Testis (tissue), 3 donors: ENCODE data around the gene AOAH. TPM values are rescaled to one million over a fixed set of nuclear protein-coding genes. Genes with fewer than 3 reads are reported as not detected.

Experiments
- DNase-seq: peaks from one replicate; pipeline ENCODE4 v3.0.0-alpha.2; 2019
- H3K27ac ChIP-seq, 2 donors: fragments of 200-600 bp; sonication (generic); one replicate each; pipeline ENCODE4 v1.5.1; 2019
- H3K27me3 ChIP-seq: fragments of 200-600 bp; sonication (generic); one replicate; pipeline ENCODE4 v1.5.1; 2019
- H3K36me3 ChIP-seq: fragments of 200-600 bp; sonication (generic); one replicate; pipeline ENCODE4 v1.5.1; 2017; ENCODE audit warnings: low read depth; ENCODE audit errors: missing control alignments
- H3K4me1 ChIP-seq: fragments of 200-600 bp; sonication (generic); one replicate; pipeline ENCODE4 v1.5.1; 2019
- H3K4me3 ChIP-seq, 2 donors: fragments of 200-600 bp; sonication (generic); one replicate each; pipeline ENCODE4 v1.5.1; 2017 to 2019
- H3K9me3 ChIP-seq: fragments of 200-600 bp; sonication (generic); one replicate; pipeline ENCODE4 v1.5.1; 2017
- CTCF ChIP-seq, 3 experiments: fragments of 450-650 bp in 2 of 3; fragments of 200-600 bp in 1 of 3; sonication (generic) in 1 of 3; IDR thresholded peaks; one replicate each; pipeline ENCODE4 v1.5.1; 2016 to 2019; ENCODE audit warnings: antibody characterized with exemption in 3 of 3, mild to moderate bottlenecking in 2 of 3, moderate library complexity in 1 of 3
- POLR2A ChIP-seq: fragments of 450-650 bp; IDR thresholded peaks from one replicate; pipeline ENCODE4 v1.6.1; 2017; ENCODE audit warnings: antibody characterized with exemption, mild to moderate bottlenecking, moderate library complexity
- WGBS, 2 donors: methylation state at CpG; one replicate each; pipeline ENCODE4 v1.1.5; 2018; 5-methylcytosine and 5-hydroxymethylcytosine counted together
- intact Hi-C: fragments of 100-400 bp; cut with DNase I; formaldehyde crosslinking; loops from one replicate; pipeline ENCODE4 v1.15.1; 2023; ENCODE audit warnings: low total_unique reads
- polyA plus RNA-seq: library from polyadenylated mRNA; stranded (reverse); fragments of 350-450 nt; fragmentation: Illumina TruSeq; extraction: RNeasy Lipid Tissue Mini Kit (QIAGEN cat#74804); gene quantifications from one replicate; pipeline ENCODE4 v1.2.3, GENCODE V29; 2014; ENCODE audit warnings: low read depth, low replicate concordance; ENCODE audit not compliant: insufficient read depth
- total RNA-seq, 2 donors: library from RNA; depleted of rRNA; stranded (reverse); fragments of >200 nt; gene quantifications; one replicate each; pipeline ENCODE4 v1.2.3, GENCODE V29; 2016

Gene AOAH
- total and polyA plus RNA-seq, 3 donors from 2014 or later: 1.7 to 4.6 (median 3.8) TPM

GRCh38 chr7:36691983-36692382 lies 32.3 kb downstream of the AOAH start:
- no peak for DNase-seq
- H3K9me3 ChIP-seq: no peaks in the 10 kb centered on the region
- H3K27ac ChIP-seq: no peak overlapping the region
- no peaks in the 10 kb centered on the region for H3K36me3 ChIP-seq
- intact Hi-C loops: no loop called here
- H3K4me1 ChIP-seq: no peaks in the 10 kb centered on the region
- no peaks in the 10 kb centered on the region for H3K27me3 ChIP-seq
- no peak overlapping the region for H3K4me3 ChIP-seq
- 79 to 93% methylated on average over 4 of the region's 4 CpGs for WGBS, 2 donors
- no peak for TF ChIP-seq POLR2A
- TF ChIP-seq CTCF (IDR thresholded peaks at IDR 0.05): no peak

GRCh38 chr7:36690514-36691187 lies 33.6 kb downstream of the AOAH start:
- no peaks in the 10 kb centered on the region for H3K4me1 ChIP-seq
- intact Hi-C loops: no loop called here
- H3K9me3 ChIP-seq: no peaks in the 10 kb centered on the region
- no peak overlapping the region for H3K4me3 ChIP-seq
- H3K27ac ChIP-seq: no peak overlapping the region
- H3K27me3 ChIP-seq: no peaks in the 10 kb centered on the region
- no peaks in the 10 kb centered on the region for H3K36me3 ChIP-seq
- WGBS, 2 donors: 59 to 67% methylated on average over 6 of the region's 6 CpGs
- no peak for TF ChIP-seq POLR2A
- no peak for TF ChIP-seq CTCF (IDR thresholded peaks at IDR 0.05)
- DNase-seq: no peak

- H3K27ac ChIP-seq: no peak overlapping the region
- intact Hi-C loops: no loop called here
- no peaks in the 10 kb centered on the region for H3K4me1 ChIP-seq
- 83 to 88% methylated on average over 4 of the region's 4 CpGs for WGBS, 2 donors
- TF ChIP-seq POLR2A: no peak
- no peak for TF ChIP-seq CTCF (IDR thresholded peaks at IDR 0.05)
- H3K4me3 ChIP-seq: no peak overlapping the region
- DNase-seq: no peak
- no peaks in the 10 kb centered on the region for H3K9me3 ChIP-seq
- H3K27me3 ChIP-seq: no peaks in the 10 kb centered on the region
- no peaks in the 10 kb centered on the region for H3K36me3 ChIP-seq
Measured at GRCh38 chr7:36690041-36690440, 34.3 kb downstream of the AOAH start.

GRCh38 chr7:36686499-36686898 lies 37.8 kb downstream of the AOAH start:
- 73 to 90% methylated on average over 5 of the region's 5 CpGs for WGBS, 2 donors
- DNase-seq: no peak

More at GRCh38 chr7:36686499-36686898, 37.8 kb downstream of the AOAH start:
- no peak for TF ChIP-seq CTCF (IDR thresholded peaks at IDR 0.05)
- TF ChIP-seq POLR2A: no peak
- no peaks in the 10 kb centered on the region for H3K27me3 ChIP-seq
- intact Hi-C loops: no loop called here
- H3K27ac ChIP-seq: no peak overlapping the region
- H3K4me3 ChIP-seq: no peak overlapping the region
- H3K9me3 ChIP-seq: no peaks in the 10 kb centered on the region
- no peaks in the 10 kb centered on the region for H3K36me3 ChIP-seq
- H3K4me1 ChIP-seq: no peaks in the 10 kb centered on the region
